HL-60/S4 treated with retinoic acid at 250 ng/mL for 4 days and 3 days (cell line): ENCODE data around the gene PLCZ1.

ENCODE experiments used
- in situ Hi-C: fragments of 300-500 bp; cut with MboI; formaldehyde crosslinking; loops from 2 replicates; pipeline ENCODE4 v1.7.0; 2022; ENCODE audit warnings: low sequenced_read_pairs

PLCZ1 gene

GRCh38 chr12:18634382-18634781 is 103.4 kb downstream of the PLCZ1 start:
- in situ Hi-C loops, result no loop called here
